GM23248 (cell line): ENCODE data around the gene PRODH. TPM values are rescaled to one million over a fixed set of nuclear protein-coding genes. Genes with fewer than 3 reads are reported as not detected.
"Not testable (repeated sequence)": the region's sequence is repeated elsewhere in the genome, so short reads cannot be mapped to it uniquely, and the experiment has no call there.

Experiments used
- DNase-seq: peaks from one replicate; pipeline ENCODE4 v3.0.0-alpha.2; 2015
- H2AFZ ChIP-seq: fragments of 200-600 bp; sonication (generic); 2 replicates; pipeline ENCODE4 v1.6.1; 2016; ENCODE audit warnings: antibody characterized with exemption
- H3F3A ChIP-seq: fragments of 200-600 bp; sonication (generic); 2 replicates; pipeline ENCODE4 v1.6.1; 2016; ENCODE audit warnings: mild to moderate bottlenecking, antibody characterized with exemption, mixed run types; ENCODE audit not compliant: insufficient read depth
- H3K27ac ChIP-seq: fragments of 200-600 bp; sonication (generic); 2 replicates; pipeline ENCODE4 v1.5.1; 2016; ENCODE audit warnings: mild to moderate bottlenecking
- H3K27me3 ChIP-seq: fragments of 200-600 bp; sonication (generic); replicated peaks from 2 replicates; pipeline ENCODE4 v1.6.1; 2016; ENCODE audit warnings: mild to moderate bottlenecking; ENCODE audit not compliant: insufficient read depth
- H3K36me3 ChIP-seq: fragments of 200-600 bp; sonication (generic); 2 replicates; pipeline ENCODE4 v1.6.1; 2016; ENCODE audit warnings: low read depth, mild to moderate bottlenecking
- H3K4me1 ChIP-seq: fragments of 200-600 bp; sonication (generic); 2 replicates; pipeline ENCODE4 v1.6.1; 2016; ENCODE audit warnings: mild to moderate bottlenecking; ENCODE audit not compliant: insufficient read depth
- H3K4me2 ChIP-seq: fragments of 200-600 bp; sonication (generic); one replicate; pipeline ENCODE4 v1.6.1; 2016; ENCODE audit warnings: mild to moderate bottlenecking; ENCODE audit not compliant: unreplicated experiment
- H3K4me3 ChIP-seq: fragments of 200-600 bp; sonication (generic); 2 replicates; pipeline ENCODE4 v1.5.1; 2016; ENCODE audit warnings: mild to moderate bottlenecking
- H3K79me2 ChIP-seq: fragments of 200-600 bp; sonication (generic); 2 replicates; pipeline ENCODE4 v1.6.1; 2016; ENCODE audit warnings: mild to moderate bottlenecking; ENCODE audit not compliant: insufficient read depth
- H3K9ac ChIP-seq: fragments of 200-600 bp; sonication (generic); 2 replicates; pipeline ENCODE4 v1.6.1; 2016; ENCODE audit warnings: mild to moderate bottlenecking
- H3K9me2 ChIP-seq: fragments of 200-600 bp; sonication (generic); 2 replicates; pipeline ENCODE4 v1.6.1; 2016; ENCODE audit warnings: mixed run types, mild to moderate bottlenecking, moderate library complexity; ENCODE audit not compliant: insufficient read depth
- H3K9me3 ChIP-seq: fragments of 200-600 bp; sonication (generic); one replicate; pipeline ENCODE4 v1.6.1; 2017; ENCODE audit warnings: low read depth
- H4K20me1 ChIP-seq: fragments of 200-600 bp; sonication (generic); 2 replicates; pipeline ENCODE4 v1.6.0; 2016; ENCODE audit not compliant: insufficient read depth
- EZH2 ChIP-seq: fragments of 200-600 bp; sonication (generic); IDR thresholded peaks from 2 replicates; pipeline ENCODE4 v1.6.1; 2018; ENCODE audit warnings: antibody characterized with exemption, mild to moderate bottlenecking; ENCODE audit not compliant: insufficient read depth, poor library complexity, severe bottlenecking
- EZH2phosphoT487 ChIP-seq: fragments of 200-600 bp; sonication (generic); IDR thresholded peaks from 2 replicates; pipeline ENCODE4 v1.6.1; 2018; ENCODE audit warnings: antibody characterized with exemption, moderate library complexity, mild to moderate bottlenecking, low read depth; ENCODE audit not compliant: insufficient read depth
- WGBS, 2 experiments: methylation state at CpG; one replicate each; pipeline ENCODE4 v1.1.6; 2015 to 2017; ENCODE audit warnings: low lambda C conversion rate in 2 of 2, low coverage in 1 of 2; ENCODE audit errors: missing lambda C conversion rate in 2 of 2; 5-methylcytosine and 5-hydroxymethylcytosine counted together
- in situ Hi-C: fragments of 300-500 bp; cut with MboI; formaldehyde crosslinking; loops from 2 replicates; pipeline ENCODE4 v1.15.0; 2020
- polyA plus RNA-seq: library from polyadenylated mRNA; unstranded; fragments of >200 nt; fragmentation: Nextera tagmentation; extraction: Ambion mirVana; gene quantifications from 2 replicates; pipeline ENCODE4 v1.2.1, GENCODE V29; 2016
- total RNA-seq: library from RNA; depleted of rRNA; stranded (reverse); fragments of >200 nt; shearing (Covaris generic); gene quantifications from 2 replicates; pipeline ENCODE4 v1.2.3, GENCODE V29; 2014

PRODH gene
- total and polyA plus RNA-seq, 2 experiments from 2014 or later: not detected

DNA sequence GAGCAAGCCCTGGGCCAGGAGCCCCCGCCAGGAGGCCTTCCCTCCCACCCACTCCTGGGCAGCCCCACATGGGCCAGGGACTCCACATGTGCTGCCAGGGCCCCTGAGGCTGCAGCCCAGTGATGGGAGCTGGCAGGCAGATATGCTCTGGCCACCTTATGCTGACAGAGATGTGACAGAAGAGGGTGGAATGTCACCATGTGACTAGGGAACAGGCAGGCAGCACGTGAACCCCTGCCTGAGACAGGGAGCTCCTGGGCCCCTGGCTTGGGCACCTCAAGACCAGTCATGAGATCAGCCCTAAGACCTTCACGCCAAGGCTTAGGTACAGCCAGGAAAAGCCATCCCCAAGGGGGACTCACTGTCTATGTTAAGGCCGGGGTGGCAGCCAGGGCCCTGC lies 9.1 kb downstream of the PRODH start:
- Histone ChIP-seq H3K27ac (no peak overlapping the region), H3F3A (no peaks in the 10 kb centered on the region), H2AFZ (no peak overlapping the region), H3K4me1 (no peaks in the 10 kb centered on the region), H4K20me1 (no peaks in the 10 kb centered on the region), H3K9ac (no peak overlapping the region), H3K4me3 (no peak overlapping the region), H3K4me2 (no peak overlapping the region), H3K27me3 (no peaks in the 10 kb centered on the region), H3K9me2 (no peaks in the 10 kb centered on the region), H3K9me3 (no peaks in the 10 kb centered on the region), H3K79me2 (no peaks in the 10 kb centered on the region), H3K36me3 (no peaks in the 10 kb centered on the region)
- no CpG with 5 or more reads among the region's 4 CpGs for WGBS, 2 experiments
- in situ Hi-C loops: no loop called here
- no peak for TF ChIP-seq EZH2phosphoT487
- TF ChIP-seq EZH2: no peak
- no peak for DNase-seq

DNA sequence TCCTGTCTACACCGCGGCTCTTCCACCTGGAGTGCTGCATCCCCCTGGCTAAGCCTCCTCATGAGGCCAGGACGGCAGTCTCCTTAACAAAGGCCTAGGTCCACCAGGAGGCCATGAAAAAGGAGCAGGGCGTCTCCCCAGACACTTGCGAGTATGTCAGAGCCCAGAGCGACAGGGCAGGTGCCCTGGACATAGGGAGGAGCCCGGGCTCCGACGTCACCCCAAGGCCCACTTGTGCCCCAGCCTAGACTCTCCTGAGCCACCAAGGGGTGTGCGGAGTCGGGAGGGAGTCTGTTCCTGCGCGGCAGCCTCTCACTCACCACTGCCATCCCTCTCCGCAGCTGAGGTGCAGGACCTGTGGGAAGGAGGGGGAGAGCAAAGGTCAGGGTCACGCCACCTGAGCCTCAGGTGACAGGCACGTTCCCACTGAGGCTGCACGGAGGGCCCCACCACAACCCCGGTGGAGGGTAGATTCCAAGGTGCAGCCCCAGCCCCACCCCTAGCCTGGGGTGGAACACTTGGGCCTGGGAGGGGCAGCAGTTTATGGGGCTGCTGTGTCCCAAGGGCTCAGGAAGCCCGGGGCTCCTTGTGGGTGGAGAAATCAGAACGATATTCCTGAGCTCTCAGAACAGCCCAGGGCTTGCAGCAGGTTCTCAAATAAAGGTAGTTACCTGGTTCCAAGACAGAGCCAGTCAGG lies 10.6 kb downstream of the PRODH start:
- no peak for DNase-seq
- in situ Hi-C loops: no loop called here
- Histone ChIP-seq H3K4me1 (no peaks in the 10 kb centered on the region), H3K9me3 (no peaks in the 10 kb centered on the region), H4K20me1 (no peaks in the 10 kb centered on the region), H3K79me2 (no peaks in the 10 kb centered on the region), H3K36me3 (no peaks in the 10 kb centered on the region), H3K9ac (no peak overlapping the region), H3K4me2 (no peak overlapping the region), H3K9me2 (no peaks in the 10 kb centered on the region), H3K27ac (no peak overlapping the region), H3F3A (no peaks in the 10 kb centered on the region), H3K27me3 (no peaks in the 10 kb centered on the region), H3K4me3 (no peak overlapping the region), H2AFZ (no peak overlapping the region)
- no CpG with 5 or more reads among the region's 20 CpGs for WGBS, 2 experiments
- TF ChIP-seq EZH2 (no peak), EZH2phosphoT487 (no peak)

DNA sequence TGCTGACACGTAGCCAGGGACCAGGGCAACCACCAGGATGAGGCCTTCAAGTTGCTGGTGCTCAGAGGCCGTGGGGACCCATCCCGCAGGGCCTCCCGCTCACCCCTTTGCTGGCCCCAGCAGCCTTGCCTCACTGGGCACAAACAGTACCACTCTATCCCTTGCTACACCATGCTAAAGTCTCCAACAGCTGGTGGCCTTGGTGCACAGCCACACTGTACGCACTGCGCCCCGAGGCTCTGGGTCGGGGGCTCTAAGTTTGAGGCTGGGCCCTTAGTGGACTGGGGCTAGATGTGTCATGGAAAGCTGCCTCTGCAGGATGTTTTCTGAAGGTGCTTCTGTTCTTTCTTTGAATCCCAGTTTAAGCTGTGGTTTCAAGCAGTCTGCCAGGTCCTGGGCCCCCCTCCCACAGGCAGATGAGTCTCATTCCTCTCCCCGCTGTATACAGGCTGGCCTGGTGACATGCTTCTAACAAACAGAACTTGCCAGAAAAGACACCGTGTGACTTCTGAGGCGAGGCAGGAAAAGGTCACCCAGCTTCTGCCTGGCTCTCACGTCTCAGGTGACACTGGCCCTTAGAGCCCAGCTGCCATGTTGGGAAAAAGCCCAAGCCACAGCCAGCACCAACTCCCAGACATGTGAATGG lies 15.7 kb downstream of the PRODH start:
- DNase-seq, H3K36me3 ChIP-seq, H3F3A ChIP-seq, H3K4me2 ChIP-seq, H3K27me3 ChIP-seq, H3K4me3 ChIP-seq, H3K9me2 ChIP-seq, H3K79me2 ChIP-seq, H3K9ac ChIP-seq, H2AFZ ChIP-seq, H3K4me1 ChIP-seq, H3K9me3 ChIP-seq, H4K20me1 ChIP-seq, H3K27ac ChIP-seq, in situ Hi-C loops: not testable (repeated sequence)
- WGBS, 2 experiments: no CpG with 5 or more reads among the region's 12 CpGs

DNA sequence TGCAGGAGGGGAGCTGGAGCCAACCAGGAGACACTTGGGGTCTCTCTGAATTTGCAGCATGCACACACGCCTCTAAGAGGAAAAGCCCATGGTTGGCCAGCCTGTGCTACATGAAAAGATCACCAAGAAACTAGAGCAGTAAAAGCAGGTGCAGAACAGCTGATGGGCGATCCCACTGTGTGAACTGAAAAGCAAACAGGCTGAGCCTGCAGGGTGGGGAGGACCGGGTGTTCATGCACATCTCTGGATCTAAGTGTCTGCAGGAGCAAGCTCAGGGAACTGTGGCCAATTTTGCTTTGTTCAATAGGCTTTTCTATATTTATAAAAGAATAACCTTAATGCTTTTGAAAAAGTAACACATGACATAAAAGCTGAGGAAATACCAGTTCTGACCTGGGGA lies 18.3 kb downstream of the PRODH start:
- WGBS, 2 experiments: no CpG with 5 or more reads among the region's 3 CpGs

DNA sequence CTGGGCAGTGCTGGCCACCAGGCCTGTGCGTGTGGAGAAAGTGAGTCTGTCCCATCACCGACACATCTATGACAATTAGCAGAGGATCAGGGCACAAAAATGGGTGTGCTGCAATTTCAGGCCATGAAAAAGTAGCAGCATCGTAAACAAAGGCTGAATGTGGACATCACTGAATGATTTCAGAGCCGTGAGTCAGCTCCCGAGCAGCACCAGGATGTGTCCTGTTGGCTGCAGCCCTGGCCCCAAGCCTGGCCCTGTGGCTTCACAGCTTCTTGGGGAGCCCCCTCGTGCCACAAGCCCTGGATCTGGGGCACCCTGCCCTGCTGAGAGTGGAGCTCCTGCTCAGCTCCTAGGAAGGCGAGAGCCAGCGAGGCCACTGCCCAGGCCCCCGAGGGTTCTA lies 20.5 kb downstream of the PRODH start:
- H3K4me1 ChIP-seq, DNase-seq, H3K79me2 ChIP-seq, H2AFZ ChIP-seq, in situ Hi-C loops, H3K36me3 ChIP-seq, H4K20me1 ChIP-seq, H3K9me2 ChIP-seq, H3K27me3 ChIP-seq, H3K27ac ChIP-seq, H3K9ac ChIP-seq, H3K4me3 ChIP-seq, H3F3A ChIP-seq, H3K9me3 ChIP-seq, H3K4me2 ChIP-seq: not testable (repeated sequence)
- WGBS, 2 experiments: no CpG with 5 or more reads among the region's 9 CpGs

More for the DNA sequence above, 18.3 kb downstream of the PRODH start:
- H3K4me3 ChIP-seq, H3F3A ChIP-seq, H3K27ac ChIP-seq, H3K27me3 ChIP-seq, H2AFZ ChIP-seq, H3K9ac ChIP-seq, DNase-seq, H3K36me3 ChIP-seq, H3K4me1 ChIP-seq, H3K9me3 ChIP-seq, H3K79me2 ChIP-seq, H4K20me1 ChIP-seq, H3K9me2 ChIP-seq, in situ Hi-C loops, H3K4me2 ChIP-seq: not testable (repeated sequence)

DNA sequence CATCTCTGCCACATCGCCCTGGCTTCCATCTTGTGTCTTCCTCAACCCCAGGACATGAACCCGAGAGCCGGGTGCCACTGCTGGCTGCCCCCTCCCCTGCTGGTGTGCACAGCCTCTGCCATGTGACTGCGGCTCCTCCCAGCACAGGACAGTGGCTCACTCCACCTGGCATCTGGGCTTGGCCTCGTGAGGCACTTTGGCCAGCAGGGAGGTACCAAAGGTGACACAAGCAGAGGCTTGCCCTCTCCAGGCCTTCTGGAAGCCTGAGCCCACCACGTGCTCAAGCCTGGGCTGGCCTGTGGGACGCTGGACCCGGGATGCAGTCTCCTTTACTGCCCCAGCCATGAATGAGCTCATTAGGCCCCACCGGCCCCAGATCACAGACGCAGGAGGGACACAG lies 21.5 kb downstream of the PRODH start:
- H3K4me3 ChIP-seq, H3K4me1 ChIP-seq, H3K27me3 ChIP-seq, H2AFZ ChIP-seq, H4K20me1 ChIP-seq, H3F3A ChIP-seq, H3K27ac ChIP-seq, H3K36me3 ChIP-seq, DNase-seq, H3K9me3 ChIP-seq, in situ Hi-C loops, H3K9ac ChIP-seq, H3K79me2 ChIP-seq, H3K9me2 ChIP-seq, H3K4me2 ChIP-seq: not testable (repeated sequence)
- no CpG with 5 or more reads among the region's 10 CpGs for WGBS, 2 experiments

DNA sequence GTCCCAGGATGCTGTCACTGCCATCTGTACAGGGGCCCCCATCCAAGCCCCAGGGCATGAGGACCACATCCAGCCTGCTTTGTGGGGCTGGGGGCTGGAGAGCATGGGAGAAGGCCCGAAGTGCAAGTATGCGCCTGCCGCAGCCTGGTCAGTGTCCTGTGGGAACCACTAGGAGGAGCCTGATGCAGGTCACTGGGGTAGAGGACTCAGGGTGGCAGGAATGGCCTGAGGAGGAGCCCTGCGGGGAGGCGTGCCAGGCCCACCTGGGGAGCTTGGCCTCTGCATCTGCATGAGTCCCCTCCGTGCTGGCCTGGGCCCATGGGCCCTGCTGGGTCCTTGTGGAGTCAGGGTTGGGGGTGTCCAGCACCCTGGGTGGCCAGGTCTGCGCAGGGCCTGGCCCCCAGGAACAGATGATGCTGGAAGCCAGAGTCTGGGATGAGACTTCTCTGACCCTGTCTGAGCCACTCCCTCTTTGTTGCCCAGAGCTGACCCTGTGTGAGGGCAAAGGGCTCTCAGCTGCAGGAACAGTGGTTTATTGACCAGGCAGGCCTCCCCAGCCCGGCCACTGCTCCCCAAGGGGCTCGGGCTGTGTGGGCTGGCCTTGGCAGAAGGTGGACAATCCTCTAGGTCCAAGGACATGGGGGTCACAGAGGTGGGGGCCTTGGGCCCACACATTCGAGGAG lies 23.7 kb downstream of the PRODH start:
- H3K27ac ChIP-seq, H3F3A ChIP-seq, H3K4me1 ChIP-seq, H3K9me3 ChIP-seq, H3K9me2 ChIP-seq, H3K4me3 ChIP-seq, H3K4me2 ChIP-seq, H3K9ac ChIP-seq, H2AFZ ChIP-seq, in situ Hi-C loops, DNase-seq, H3K79me2 ChIP-seq, H3K27me3 ChIP-seq, H4K20me1 ChIP-seq, H3K36me3 ChIP-seq: not testable (repeated sequence)
- WGBS, 2 experiments: no CpG with 5 or more reads among the region's 10 CpGs
